Measurements from ENCODE around the gene HCN2.

DNA sequence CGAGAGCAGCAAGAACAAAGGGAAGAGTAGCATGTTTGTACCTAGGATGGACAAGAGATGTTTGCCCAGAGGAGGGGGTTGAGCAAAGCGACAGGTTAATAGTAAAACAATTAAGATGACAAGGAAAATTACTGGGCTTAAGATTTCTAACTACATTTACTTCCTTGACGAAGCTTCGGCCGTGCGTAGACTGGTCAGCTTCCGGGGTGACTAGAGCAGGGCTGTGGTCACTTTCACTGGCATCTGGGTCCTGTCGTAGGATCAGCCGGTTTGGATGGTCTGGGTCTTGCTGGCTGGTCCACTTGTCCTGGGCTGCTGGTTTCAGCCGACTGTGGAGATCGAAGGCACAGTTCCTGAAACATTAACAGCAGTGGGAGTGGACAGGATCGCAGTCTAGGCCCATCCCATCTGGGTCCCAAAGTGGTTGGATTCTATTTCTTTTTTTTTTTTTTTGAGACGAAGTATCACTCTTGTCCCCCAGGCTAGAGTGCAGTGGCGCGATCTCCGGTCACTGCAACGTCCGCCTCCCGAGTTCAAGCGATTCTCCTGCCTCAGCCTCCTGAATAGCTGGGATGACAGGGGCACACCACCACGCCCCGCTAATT is 22.3 kb upstream of the HCN2 start:
- TF ChIP-seq, protein P1, sequence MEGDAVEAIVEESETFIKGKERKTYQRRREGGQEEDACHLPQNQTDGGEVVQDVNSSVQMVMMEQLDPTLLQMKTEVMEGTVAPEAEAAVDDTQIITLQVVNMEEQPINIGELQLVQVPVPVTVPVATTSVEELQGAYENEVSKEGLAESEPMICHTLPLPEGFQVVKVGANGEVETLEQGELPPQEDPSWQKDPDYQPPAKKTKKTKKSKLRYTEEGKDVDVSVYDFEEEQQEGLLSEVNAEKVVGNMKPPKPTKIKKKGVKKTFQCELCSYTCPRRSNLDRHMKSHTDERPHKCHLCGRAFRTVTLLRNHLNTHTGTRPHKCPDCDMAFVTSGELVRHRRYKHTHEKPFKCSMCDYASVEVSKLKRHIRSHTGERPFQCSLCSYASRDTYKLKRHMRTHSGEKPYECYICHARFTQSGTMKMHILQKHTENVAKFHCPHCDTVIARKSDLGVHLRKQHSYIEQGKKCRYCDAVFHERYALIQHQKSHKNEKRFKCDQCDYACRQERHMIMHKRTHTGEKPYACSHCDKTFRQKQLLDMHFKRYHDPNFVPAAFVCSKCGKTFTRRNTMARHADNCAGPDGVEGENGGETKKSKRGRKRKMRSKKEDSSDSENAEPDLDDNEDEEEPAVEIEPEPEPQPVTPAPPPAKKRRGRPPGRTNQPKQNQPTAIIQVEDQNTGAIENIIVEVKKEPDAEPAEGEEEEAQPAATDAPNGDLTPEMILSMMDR (IDR thresholded peaks at IDR 0.05; ENCODE audit: low read length) = no peak
- TF ChIP-seq EZH2 (IDR thresholded peaks at IDR 0.05; ENCODE audit: borderline replicate concordance, low read length) = no peak

Measured in OCI-LY1 (cell line).